AG04450 (cell line): ENCODE data around the gene COPA. TPM values are rescaled to one million over a fixed set of nuclear protein-coding genes. Genes with fewer than 3 reads are reported as not detected.

Experiments used
- CTCF ChIA-PET: fragments of 300-600, 350-600 bp; formaldehyde crosslinking; extraction: SDS; loops from one replicate; lab custom pipeline; 2022; ENCODE audit warnings: antibody characterized with exemption, inconsistent platforms; lab: Charles Lee
- POLR2A ChIA-PET: fragments of 350-600 bp; formaldehyde crosslinking; extraction: SDS; loops from one replicate; lab custom pipeline; 2021; ENCODE audit warnings: antibody characterized with exemption, inconsistent platforms; lab: Yijun Ruan, JAX
- DNase-seq: peaks from one replicate; pipeline ENCODE4 v3.0.0-alpha.2; 2011; ENCODE audit warnings: low read depth, low spot score
- H3K27ac ChIP-seq: one replicate; pipeline ENCODE4 v1.5.1; 2012; ENCODE audit warnings: low read depth, low read length, control low read depth
- H3K27me3 ChIP-seq: one replicate; pipeline ENCODE4 v1.6.0; 2012; ENCODE audit warnings: low read length; ENCODE audit not compliant: control insufficient read depth, insufficient read depth
- H3K4me3 ChIP-seq: 2 replicates; pipeline ENCODE4 v1.5.1; 2011; ENCODE audit warnings: mild to moderate bottlenecking, low read depth, low read length, control low read depth
- H3K9me3 ChIP-seq: 2 replicates; pipeline ENCODE4 v1.5.1; 2012; ENCODE audit warnings: low read length; ENCODE audit not compliant: control insufficient read depth, insufficient read depth
- polyA plus RNA-seq: library from polyadenylated mRNA; depleted of rRNA; stranded (reverse); fragments of >200 nt; gene quantifications from 2 replicates; pipeline ENCODE4 v1.2.3, GENCODE V29; 2011
- TF ChIP-seq, protein P1 (sequence below): IDR thresholded peaks from 2 replicates; pipeline ENCODE4 v1.5.1; 2011; ENCODE audit warnings: low read depth, low read length, control low read depth, inconsistent platforms

Gene COPA
- polyA plus RNA-seq, 1 experiment, result 384 TPM

DNA sequence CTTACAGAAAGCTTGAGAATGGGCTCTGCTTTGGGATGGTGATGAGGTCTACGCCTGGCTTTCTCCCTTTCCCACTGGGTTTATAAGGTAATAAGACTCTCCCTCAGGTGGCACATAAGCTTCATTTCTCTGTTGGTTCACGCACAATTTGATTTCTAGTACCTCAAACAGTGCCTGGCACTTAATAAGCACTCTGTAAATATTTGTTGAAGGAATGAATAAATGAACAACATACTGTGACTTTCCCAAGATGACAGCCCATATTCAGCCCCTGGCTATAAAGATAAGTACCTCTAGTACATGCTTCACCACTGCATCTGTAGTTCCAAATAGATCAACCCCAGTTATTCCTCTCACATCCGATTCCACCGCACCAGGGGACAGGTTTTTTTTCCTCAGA is 17.8 kb downstream of the COPA start:
- no peak overlapping the region for H3K4me3 ChIP-seq
- CTCF ChIA-PET, result interaction anchor here (1.1 to 6.3 kb wide), 3 partner anchors 34 to 132 kb away, joined by 3 to 33 read pairs (median 4); no protein-coding TSS in a partner anchor
- H3K27me3 ChIP-seq, result no peaks in the 10 kb centered on the region
- no peaks in the 10 kb centered on the region for H3K9me3 ChIP-seq
- H3K27ac ChIP-seq, result no peak overlapping the region
- POLR2A ChIA-PET, result no interaction called here
- DNase-seq, result no peak
- TF ChIP-seq, protein P1, sequence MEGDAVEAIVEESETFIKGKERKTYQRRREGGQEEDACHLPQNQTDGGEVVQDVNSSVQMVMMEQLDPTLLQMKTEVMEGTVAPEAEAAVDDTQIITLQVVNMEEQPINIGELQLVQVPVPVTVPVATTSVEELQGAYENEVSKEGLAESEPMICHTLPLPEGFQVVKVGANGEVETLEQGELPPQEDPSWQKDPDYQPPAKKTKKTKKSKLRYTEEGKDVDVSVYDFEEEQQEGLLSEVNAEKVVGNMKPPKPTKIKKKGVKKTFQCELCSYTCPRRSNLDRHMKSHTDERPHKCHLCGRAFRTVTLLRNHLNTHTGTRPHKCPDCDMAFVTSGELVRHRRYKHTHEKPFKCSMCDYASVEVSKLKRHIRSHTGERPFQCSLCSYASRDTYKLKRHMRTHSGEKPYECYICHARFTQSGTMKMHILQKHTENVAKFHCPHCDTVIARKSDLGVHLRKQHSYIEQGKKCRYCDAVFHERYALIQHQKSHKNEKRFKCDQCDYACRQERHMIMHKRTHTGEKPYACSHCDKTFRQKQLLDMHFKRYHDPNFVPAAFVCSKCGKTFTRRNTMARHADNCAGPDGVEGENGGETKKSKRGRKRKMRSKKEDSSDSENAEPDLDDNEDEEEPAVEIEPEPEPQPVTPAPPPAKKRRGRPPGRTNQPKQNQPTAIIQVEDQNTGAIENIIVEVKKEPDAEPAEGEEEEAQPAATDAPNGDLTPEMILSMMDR, result no peak

DNA sequence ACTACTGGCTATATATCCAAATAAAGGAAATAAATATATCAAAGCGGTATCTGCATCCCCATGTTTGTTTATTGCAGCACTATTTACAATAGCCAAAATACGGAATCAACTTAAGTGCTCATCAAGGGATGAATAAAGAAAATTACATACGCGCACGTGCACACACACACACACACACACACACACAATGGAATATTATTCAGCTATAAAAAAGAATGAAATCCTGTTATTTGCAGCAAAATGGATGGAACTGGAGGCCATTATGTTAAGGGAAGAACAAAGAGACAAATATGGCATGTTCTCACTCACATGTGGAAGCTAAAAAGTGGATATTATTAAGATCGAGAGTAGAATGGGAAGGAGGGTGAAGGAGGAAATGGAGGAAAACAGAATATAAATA is 20.2 kb downstream of the COPA start:
- Histone ChIP-seq H3K27ac (no peak overlapping the region), H3K4me3 (no peak overlapping the region), H3K9me3 (no peaks in the 10 kb centered on the region), H3K27me3 (no peaks in the 10 kb centered on the region)
- TF ChIP-seq, protein P1, result no peak
- ChIA-PET POLR2A (no interaction called here), CTCF (interaction anchor here (1.1 to 6.3 kb wide), 2 partner anchors 31 to 129 kb away, joined by 3 to 33 read pairs; no protein-coding TSS in a partner anchor)
- DNase-seq, result no peak

DNA sequence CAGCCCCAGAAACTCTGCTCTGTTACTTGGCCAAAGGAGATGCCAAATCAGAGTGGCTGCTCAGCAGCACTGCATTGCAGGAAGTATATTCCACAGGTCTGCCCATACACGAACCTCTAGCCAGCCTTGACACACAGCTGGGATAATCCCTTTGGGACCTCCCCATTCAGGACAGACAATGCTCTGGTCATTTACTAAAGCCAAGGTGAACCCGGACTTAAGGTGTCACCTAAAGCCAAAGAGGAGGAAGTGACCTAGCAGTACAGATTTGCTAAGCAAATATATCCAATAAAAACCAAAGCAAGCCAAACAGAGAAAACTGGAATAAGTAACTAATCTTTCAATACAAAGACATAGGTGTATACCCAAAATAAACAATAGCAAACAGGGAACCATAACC is 27.7 kb downstream of the COPA start:
- ChIA-PET CTCF (interaction anchor here (1.0 to 1.7 kb wide), 3 partner anchors 24 to 122 kb away, joined by 3 to 18 read pairs (median 4); no protein-coding TSS in a partner anchor), POLR2A (no interaction called here)
- TF ChIP-seq, protein P1, result no peak
- Histone ChIP-seq H3K27me3 (no peaks in the 10 kb centered on the region), H3K27ac (no peak overlapping the region), H3K4me3 (no peak overlapping the region), H3K9me3 (no peaks in the 10 kb centered on the region)
- DNase-seq, result no peak

DNA sequence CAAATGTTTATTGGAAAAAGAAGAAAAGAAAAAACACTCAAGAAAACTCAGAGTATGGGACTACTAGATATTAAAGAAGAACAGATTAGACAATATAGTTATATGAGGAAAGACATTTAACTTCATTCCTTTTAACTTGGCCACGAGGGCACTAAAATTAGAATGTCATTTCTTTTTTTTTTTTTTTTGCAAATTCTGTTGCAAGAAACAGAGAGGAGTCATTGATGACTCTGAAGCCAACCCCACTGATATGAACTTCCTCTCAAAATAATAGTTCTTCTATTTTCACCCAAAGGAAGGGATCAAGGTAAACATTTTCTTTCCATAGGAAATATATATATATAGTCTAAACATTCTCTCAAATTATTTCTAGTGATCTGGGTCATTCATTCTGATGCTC is 33.5 kb downstream of the COPA start:
- H3K4me3 ChIP-seq, result no peak overlapping the region
- H3K27ac ChIP-seq, result no peak overlapping the region
- POLR2A ChIA-PET, result no interaction called here
- TF ChIP-seq, protein P1, result no peak
- no peaks in the 10 kb centered on the region for H3K27me3 ChIP-seq
- DNase-seq, result no peak
- H3K9me3 ChIP-seq, result no peaks in the 10 kb centered on the region
- CTCF ChIA-PET, result interaction anchor here (5.8 kb wide), 1 partner anchor 17 kb away, joined by 43 read pairs; no protein-coding TSS in a partner anchor

DNA sequence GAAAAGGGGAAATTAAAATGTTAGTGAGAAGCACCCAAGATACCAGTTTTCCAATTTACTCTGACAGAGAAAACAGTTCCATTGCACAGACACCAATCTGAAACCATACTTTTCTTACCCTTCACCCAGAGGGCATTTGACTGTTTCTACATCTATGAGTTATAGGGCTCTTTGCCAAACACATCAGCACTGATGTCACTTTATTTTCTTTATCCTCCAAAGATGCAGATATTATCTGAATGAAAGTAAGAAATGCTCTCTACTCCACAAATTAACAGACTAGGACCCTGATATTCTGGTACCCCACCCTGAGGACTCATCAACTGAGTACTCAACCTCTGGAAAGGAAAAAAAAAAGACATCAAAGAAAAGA is 33.9 kb downstream of the COPA start:
- no peaks in the 10 kb centered on the region for H3K9me3 ChIP-seq
- H3K4me3 ChIP-seq, result no peak overlapping the region
- POLR2A ChIA-PET, result no interaction called here
- CTCF ChIA-PET, result interaction anchor here (1.5 to 5.8 kb wide), 2 partner anchors 17 to 116 kb away, joined by 5 to 43 read pairs; no protein-coding TSS in a partner anchor
- TF ChIP-seq, protein P1, result no peak
- no peaks in the 10 kb centered on the region for H3K27me3 ChIP-seq
- H3K27ac ChIP-seq, result no peak overlapping the region
- DNase-seq, result no peak
